Peyer's patch (tissue), 4 donors: ENCODE results near the gene MYBPC2.

Experiments
- CTCF ChIP-seq, 6 experiments: fragments of 450-650 bp in 4 of 6; fragments of 200-600 bp in 2 of 6; sonication (generic) in 1 of 6; IDR thresholded peaks; one replicate each; pipeline ENCODE4 v1.5.1; 2017 to 2019; ENCODE audit warnings: antibody characterized with exemption in 6 of 6, mild to moderate bottlenecking in 3 of 6, moderate library complexity in 1 of 6
- POLR2A ChIP-seq, 2 donors: fragments of 450-650 bp; IDR thresholded peaks; one replicate each; pipeline ENCODE4 v1.5.1; 2017; ENCODE audit warnings: antibody characterized with exemption in 2 of 2, mild to moderate bottlenecking in 2 of 2, moderate library complexity in 2 of 2

DNA sequence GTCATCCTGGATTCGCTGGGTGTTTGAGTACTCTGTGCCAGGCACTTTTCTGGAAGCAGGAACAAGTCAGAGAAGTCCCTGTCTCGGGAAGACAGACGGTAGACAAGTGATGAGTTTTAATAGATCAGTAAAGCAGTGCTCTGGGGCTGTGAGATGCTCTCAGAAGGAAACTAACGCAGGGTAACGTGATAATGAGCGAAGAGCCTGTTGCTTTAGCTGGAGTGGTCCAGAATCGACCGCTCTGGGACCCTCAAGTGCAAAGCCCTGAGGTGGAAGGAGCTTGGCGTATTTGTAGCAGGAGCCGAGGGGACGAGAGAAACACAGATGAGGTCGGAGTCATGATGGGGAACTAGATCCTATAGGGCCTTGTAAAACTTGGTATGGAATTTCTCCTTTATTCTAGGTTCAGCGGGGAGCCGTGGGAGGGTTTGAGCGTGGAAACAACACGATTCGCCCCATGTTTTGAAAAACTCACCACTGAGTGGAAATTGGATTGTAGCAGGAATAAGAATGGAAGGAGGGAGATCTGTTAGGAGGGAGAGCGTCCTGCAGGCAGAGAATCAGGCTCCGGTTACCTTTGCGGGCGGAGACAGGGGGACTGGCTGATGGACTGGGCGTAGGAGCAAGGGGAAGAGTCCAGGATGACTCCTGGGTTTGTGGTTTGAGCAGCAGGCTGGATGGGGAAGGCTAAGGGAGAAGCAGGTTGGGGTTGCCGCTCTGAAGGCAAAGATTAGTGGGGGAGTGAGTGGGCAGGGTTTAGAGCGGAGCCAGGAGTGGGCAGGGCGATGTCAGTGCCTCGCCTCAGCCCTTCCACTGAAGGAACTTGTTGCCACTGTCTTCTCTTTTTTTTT lies 47.8 kb upstream of the MYBPC2 start:
- no peak for TF ChIP-seq CTCF (IDR thresholded peaks at IDR 0.05)
- TF ChIP-seq POLR2A (IDR thresholded peaks at IDR 0.05): no peak
